HCT116 (cell line): ENCODE results near the gene CACNB1. TPM values are rescaled to one million over a fixed set of nuclear protein-coding genes. Genes with fewer than 3 reads are reported as not detected.

Source experiments
- ATAC-seq: fragments of 200-7000 bp; cut with Tn5 transposase; 2 replicates; pipeline ENCODE4 v1.9.1; 2020; ENCODE audit warnings: mild to moderate bottlenecking, moderate library complexity
- BruUV-seq: library from RNA; stranded (reverse); fragments of 400-500 nt; replicated peaks from 2 replicates; lab custom pipeline; 2021; lab: Mats Ljungman, UMichigan
- CTCF ChIA-PET: fragments of 300-600 bp; sonication (Branson Sonifier 250); formaldehyde crosslinking; loops from one replicate; lab custom pipeline; 2021; ENCODE audit warnings: antibody characterized with exemption; lab: Charles Lee
- POLR2A ChIA-PET: fragments of 300-600, 350-600 bp; sonication (Branson Sonifier 250); formaldehyde crosslinking; loops from one replicate; lab custom pipeline; 2021; ENCODE audit warnings: antibody characterized with exemption; lab: Charles Lee
- RAD21 ChIA-PET, 2 experiments: fragments of 300-600 bp; sonication (Branson Sonifier 250); formaldehyde crosslinking; loops; one replicate each; lab custom pipeline; 2023; ENCODE audit warnings: low total read pairs in 2 of 2; ENCODE audit not compliant: uncharacterized antibody in 2 of 2, unreplicated experiment in 2 of 2, low non-redundant PET in 1 of 2; lab: Charles Lee
- DNase-seq: peaks from one replicate; pipeline ENCODE4 v3.0.0-alpha.2; 2010; ENCODE audit warnings: low read depth, low spot score
- H2AFZ ChIP-seq: fragments of 200-600 bp; shearing (Covaris generic), sonication (generic); 2 replicates; pipeline ENCODE4 v1.6.1; 2017; ENCODE audit warnings: low read depth, mixed run types, mixed read lengths, antibody characterized with exemption, low read length; ENCODE audit not compliant: poor library complexity, severe bottlenecking
- H3K27ac ChIP-seq: 2 replicates; pipeline ENCODE4 v1.5.1; 2012; ENCODE audit warnings: low read depth, low read length
- H3K27me3 ChIP-seq: fragments of 200-600 bp; sonication (generic); 2 replicates; pipeline ENCODE4 v1.6.1; 2016; ENCODE audit warnings: mixed run types, low read length, mixed read lengths; ENCODE audit not compliant: insufficient read depth
- H3K36me3 ChIP-seq, 2 experiments: fragments of 200-500 bp in 1 of 2; fragments of 200-600 bp in 1 of 2; sonication (Bioruptor generic) in 1 of 2; sonication (generic) in 1 of 2; 2 replicates each; pipeline versions ENCODE4 v1.5.1 to v1.6.1; 2014 to 2016; ENCODE audit warnings: low read length in 2 of 2, inconsistent platforms in 1 of 2, mixed read lengths in 1 of 2, mixed run types in 1 of 2; ENCODE audit not compliant: insufficient read depth in 2 of 2, control insufficient read depth in 1 of 2
- H3K4me1 ChIP-seq, 2 experiments: fragments of 200-600 bp in 1 of 2; sonication (generic) in 1 of 2; 2 replicates each; pipeline versions ENCODE4 v1.5.1 to v1.6.1; 2012 to 2017; ENCODE audit warnings: low read length in 2 of 2, inconsistent platforms in 1 of 2, mild to moderate bottlenecking in 1 of 2, mixed read lengths in 1 of 2, mixed run types in 1 of 2, moderate library complexity in 1 of 2; ENCODE audit not compliant: insufficient read depth in 2 of 2, control insufficient read depth in 1 of 2
- H3K4me2 ChIP-seq: fragments of 200-600 bp; sonication (generic); 2 replicates; pipeline ENCODE4 v1.6.1; 2017; ENCODE audit warnings: mixed run types, low read length, mixed read lengths
- H3K4me3 ChIP-seq, 2 experiments: fragments of 200-600 bp in 1 of 2; sonication (generic) in 1 of 2; replicated peaks in 1 of 2; 2 replicates each; pipeline ENCODE4 v1.5.1; 2011 to 2016; ENCODE audit warnings: low read length in 2 of 2, control low read depth in 1 of 2, low read depth in 1 of 2, mild to moderate bottlenecking in 1 of 2, mixed read lengths in 1 of 2, mixed run types in 1 of 2
- H3K79me2 ChIP-seq: fragments of 200-600 bp; sonication (generic); 2 replicates; pipeline ENCODE4 v1.6.1; 2017; ENCODE audit warnings: mild to moderate bottlenecking, mixed run types, low read length, moderate library complexity, mixed read lengths; ENCODE audit not compliant: insufficient read depth
- H3K9ac ChIP-seq: fragments of 200-600 bp; sonication (generic); 2 replicates; pipeline ENCODE4 v1.6.1; 2016; ENCODE audit warnings: low read length, mixed read lengths
- H3K9me2 ChIP-seq: fragments of 200-600 bp; sonication (generic), shearing (Covaris generic); 2 replicates; pipeline ENCODE4 v1.6.1; 2017; ENCODE audit warnings: mixed run types, mild to moderate bottlenecking, moderate library complexity; ENCODE audit not compliant: insufficient read depth
- H3K9me3 ChIP-seq, 2 experiments: fragments of 200-500 bp in 1 of 2; fragments of 200-600 bp in 1 of 2; sonication (Bioruptor generic) in 1 of 2; sonication (generic) in 1 of 2; 2 replicates each; pipeline ENCODE4 v1.6.1; 2014 to 2017; ENCODE audit warnings: low read length in 2 of 2, mixed read lengths in 2 of 2, inconsistent platforms in 1 of 2, low read depth in 1 of 2, mild to moderate bottlenecking in 1 of 2, mixed run types in 1 of 2, moderate library complexity in 1 of 2; ENCODE audit not compliant: control insufficient read depth in 1 of 2, insufficient read depth in 1 of 2
- H4K20me1 ChIP-seq: fragments of 200-600 bp; sonication (generic), shearing (Covaris generic); 2 replicates; pipeline ENCODE4 v1.6.1; 2017; ENCODE audit warnings: mixed run types, mild to moderate bottlenecking, moderate library complexity; ENCODE audit not compliant: insufficient read depth
- CEBPB ChIP-seq: IDR thresholded peaks from 2 replicates; pipeline ENCODE4 v1.6.1; 2012; ENCODE audit warnings: low read depth
- ELF1 ChIP-seq: IDR thresholded peaks from 2 replicates; pipeline ENCODE4 v1.6.1; 2012; ENCODE audit warnings: low read depth, borderline replicate concordance
- EZH2 ChIP-seq: fragments of 200-600 bp; sonication (generic); IDR thresholded peaks from 2 replicates; pipeline ENCODE4 v1.6.1; 2017; ENCODE audit warnings: antibody characterized with exemption, mixed run types
- POLR2A ChIP-seq: IDR thresholded peaks from 2 replicates; pipeline ENCODE4 v1.7.0; 2011; ENCODE audit warnings: borderline replicate concordance; ENCODE audit not compliant: insufficient read depth, insufficient read length; ENCODE audit errors: extremely low read depth
- SIN3A ChIP-seq: IDR thresholded peaks from 2 replicates; pipeline ENCODE4 v1.6.1; 2012; ENCODE audit warnings: low read depth
- ZNF274 ChIP-seq: fragments of 200-500 bp; sonication (Bioruptor generic); IDR thresholded peaks from 2 replicates; pipeline ENCODE4 v1.6.1; 2014; ENCODE audit warnings: mild to moderate bottlenecking, low read depth, low read length, inconsistent platforms
- intact Hi-C: fragments of 100-400 bp; cut with micrococcal nuclease; formaldehyde crosslinking; loops from 2 replicates; pipeline ENCODE4 v1.10.0; 2022
- total RNA-seq: library from RNA; stranded (reverse); gene quantifications from one replicate; pipeline ENCODE4 v1.2.1, GENCODE V29; 2021; ENCODE audit not compliant: unreplicated experiment
- TF ChIP-seq, protein P1 (sequence below): IDR thresholded peaks from 2 replicates; pipeline ENCODE4 v1.6.1; 2011; ENCODE audit warnings: mild to moderate bottlenecking, low read length, moderate library complexity; ENCODE audit not compliant: insufficient replicate concordance; ENCODE audit errors: extremely low read depth
- TF ChIP-seq, protein P2 (sequence below): IDR thresholded peaks from 2 replicates; pipeline ENCODE4 v1.6.1; 2012
- TF ChIP-seq, protein P3 (sequence below): IDR thresholded peaks from 2 replicates; pipeline ENCODE4 v1.6.1; 2012

Gene CACNB1
- total RNA-seq, 1 experiment from 2014 or later, result 13.0 TPM

DNA sequence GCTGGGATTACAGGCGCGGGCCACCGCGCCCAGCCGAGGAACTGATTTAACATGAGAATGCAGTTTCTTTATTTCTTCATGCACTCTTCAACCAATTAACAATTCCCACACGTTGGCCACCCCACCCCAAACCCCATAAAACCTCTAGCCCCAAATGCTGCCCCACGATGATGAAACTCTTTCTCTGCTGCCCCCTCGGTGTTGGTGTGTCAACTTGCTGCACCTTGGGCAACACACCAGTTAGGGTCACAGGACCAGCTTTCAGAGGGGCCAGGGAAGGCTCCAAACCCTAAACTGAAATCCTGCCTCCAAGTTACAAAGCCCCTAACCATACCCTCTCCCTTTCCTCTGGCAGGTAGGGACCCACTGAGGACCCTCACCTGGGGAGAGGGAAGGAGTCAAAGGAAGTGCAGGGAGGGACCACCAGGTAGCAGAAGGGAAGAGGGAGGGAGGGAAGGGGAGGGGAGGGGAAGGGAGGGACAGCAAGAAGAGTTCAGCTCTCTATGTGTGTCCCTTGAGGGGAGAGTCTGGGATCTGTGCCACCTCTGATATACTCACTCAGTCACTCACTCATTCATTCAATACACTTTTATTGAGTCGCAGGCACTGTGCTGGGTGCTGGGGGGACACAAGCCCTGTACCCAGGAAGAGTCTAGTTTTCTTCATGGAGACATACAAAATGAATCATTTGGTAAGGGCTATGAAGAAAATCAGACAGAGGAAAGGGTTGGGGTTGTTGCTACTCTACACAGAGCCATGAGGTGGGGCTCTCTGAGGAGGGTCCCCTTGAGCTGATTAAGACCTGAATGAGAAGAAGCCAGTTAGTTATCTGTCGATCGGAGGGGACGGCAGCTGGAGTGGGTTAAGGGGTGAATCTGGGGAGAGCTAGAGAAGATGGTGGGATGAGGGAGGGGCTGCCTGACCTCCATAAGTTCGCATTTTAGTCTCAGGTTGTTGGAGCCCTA lies 50.0 kb downstream of the CACNB1 start:
- CTCF ChIA-PET, result interaction anchor here (5.5 kb wide), 1 partner anchor 164 kb away, joined by 28 read pairs; no protein-coding TSS in a partner anchor
- Histone ChIP-seq H3K27ac (no peak overlapping the region), H2AFZ (no peak overlapping the region), H3K4me3 (no peak overlapping the region), H3K79me2 (no peaks in the 10 kb centered on the region), H3K36me3 (no peaks in the 10 kb centered on the region), H4K20me1 (no peaks in the 10 kb centered on the region), H3K9me3 (no peaks in the 10 kb centered on the region), H3K27me3 (no peaks in the 10 kb centered on the region), H3K4me1 (peaks cover 5 to 6% of the 10 kb centered on the region in 2 experiments), H3K9ac (no peak overlapping the region), H3K9me2 (no peaks in the 10 kb centered on the region), H3K4me2 (no peak overlapping the region)
- DNase-seq (no peak), ATAC-seq (no peak)
- BruUV-seq, result no TSS peak
- POLR2A ChIA-PET, result interaction anchor here (0.9 to 1.0 kb wide), 2 partner anchors 52 to 171 kb away, joined by 3 to 4 read pairs; no protein-coding TSS in a partner anchor
- RAD21 ChIA-PET, result no interaction called here
- intact Hi-C loops, result no loop called here
- no peak for TF ChIP-seq ELF1
- TF ChIP-seq ZNF274, result no peak
- TF ChIP-seq, protein P1, sequence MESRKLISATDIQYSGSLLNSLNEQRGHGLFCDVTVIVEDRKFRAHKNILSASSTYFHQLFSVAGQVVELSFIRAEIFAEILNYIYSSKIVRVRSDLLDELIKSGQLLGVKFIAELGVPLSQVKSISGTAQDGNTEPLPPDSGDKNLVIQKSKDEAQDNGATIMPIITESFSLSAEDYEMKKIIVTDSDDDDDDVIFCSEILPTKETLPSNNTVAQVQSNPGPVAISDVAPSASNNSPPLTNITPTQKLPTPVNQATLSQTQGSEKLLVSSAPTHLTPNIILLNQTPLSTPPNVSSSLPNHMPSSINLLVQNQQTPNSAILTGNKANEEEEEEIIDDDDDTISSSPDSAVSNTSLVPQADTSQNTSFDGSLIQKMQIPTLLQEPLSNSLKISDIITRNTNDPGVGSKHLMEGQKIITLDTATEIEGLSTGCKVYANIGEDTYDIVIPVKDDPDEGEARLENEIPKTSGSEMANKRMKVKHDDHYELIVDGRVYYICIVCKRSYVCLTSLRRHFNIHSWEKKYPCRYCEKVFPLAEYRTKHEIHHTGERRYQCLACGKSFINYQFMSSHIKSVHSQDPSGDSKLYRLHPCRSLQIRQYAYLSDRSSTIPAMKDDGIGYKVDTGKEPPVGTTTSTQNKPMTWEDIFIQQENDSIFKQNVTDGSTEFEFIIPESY, result no peak
- TF ChIP-seq, protein P2, sequence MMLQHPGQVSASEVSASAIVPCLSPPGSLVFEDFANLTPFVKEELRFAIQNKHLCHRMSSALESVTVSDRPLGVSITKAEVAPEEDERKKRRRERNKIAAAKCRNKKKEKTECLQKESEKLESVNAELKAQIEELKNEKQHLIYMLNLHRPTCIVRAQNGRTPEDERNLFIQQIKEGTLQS, result no peak
- TF ChIP-seq, protein P3, sequence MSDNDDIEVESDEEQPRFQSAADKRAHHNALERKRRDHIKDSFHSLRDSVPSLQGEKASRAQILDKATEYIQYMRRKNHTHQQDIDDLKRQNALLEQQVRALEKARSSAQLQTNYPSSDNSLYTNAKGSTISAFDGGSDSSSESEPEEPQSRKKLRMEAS, result no peak
- no peak for TF ChIP-seq EZH2
- TF ChIP-seq SIN3A, result no peak
- TF ChIP-seq CEBPB, result no peak
- TF ChIP-seq POLR2A, result no peak
